Naive B cell (primary cell): ENCODE data around the gene INPP5B. TPM values are rescaled to one million over a fixed set of nuclear protein-coding genes. Genes with fewer than 3 reads are reported as not detected.

Source experiments
- ATAC-seq, 2 donors: fragments of 150-1000 bp; cut with Tn5 transposase; 2 replicates each; pipeline ENCODE4 v1.10.0; 2021; ENCODE audit warnings: low read depth in 2 of 2, mild to moderate bottlenecking in 2 of 2, moderate library complexity in 2 of 2
- DNase-seq: peaks from one replicate; pipeline ENCODE4 v3.0.0; 2022
- H3K27ac Mint-ChIP-seq, 6 donors: one replicate each; pipeline ENCODE4 v1.8.0; 2020 to 2022; ENCODE audit warnings: mild to moderate bottlenecking in 6 of 6, mixed read lengths in 6 of 6, moderate library complexity in 5 of 6, inconsistent platforms in 2 of 6
- H3K27me3 Mint-ChIP-seq, 3 donors: one replicate each; pipeline ENCODE4 v1.8.0; 2021 to 2022; ENCODE audit warnings: mixed read lengths in 3 of 3, mild to moderate bottlenecking in 1 of 3
- H3K36me3 Mint-ChIP-seq, 2 donors: one replicate each; pipeline ENCODE4 v1.8.0; 2020 to 2022; ENCODE audit warnings: mixed read lengths in 2 of 2, inconsistent platforms in 1 of 2, mild to moderate bottlenecking in 1 of 2
- H3K4me1 Mint-ChIP-seq, 3 donors: one replicate each; pipeline ENCODE4 v1.8.0; 2020 to 2022; ENCODE audit warnings: mixed read lengths in 3 of 3, inconsistent platforms in 1 of 3, mild to moderate bottlenecking in 1 of 3, moderate library complexity in 1 of 3
- H3K4me3 Mint-ChIP-seq, 8 donors: one replicate each; pipeline ENCODE4 v1.8.0; 2020 to 2022; ENCODE audit warnings: mild to moderate bottlenecking in 8 of 8, mixed read lengths in 8 of 8, moderate library complexity in 8 of 8, inconsistent platforms in 2 of 8
- H3K9me3 Mint-ChIP-seq, 7 donors: one replicate each; pipeline ENCODE4 v1.8.0; 2020 to 2022; ENCODE audit warnings: mixed read lengths in 7 of 7, mild to moderate bottlenecking in 5 of 7, inconsistent platforms in 2 of 7, moderate library complexity in 1 of 7
- polyA plus RNA-seq, 6 donors: library from polyadenylated mRNA; unstranded; fragments of 300-500 nt; fragmentation: Illumina TruSeq; gene quantifications; one replicate each; pipeline ENCODE4 v1.2.3, GENCODE V29; 2021; ENCODE audit warnings: low read depth in 6 of 6

Gene INPP5B
- polyA plus RNA-seq, 6 donors from 2014 or later, result 15.7 to 25.5 (median 22.3) TPM

- DNase-seq, result no peak
- H3K27ac Mint-ChIP-seq, result no peak overlapping the region
- H3K9me3 Mint-ChIP-seq, result no peaks in the 10 kb centered on the region
- no peak overlapping the region for H3K4me3 Mint-ChIP-seq
- ATAC-seq, result no peak
- peaks cover 32% of the 10 kb centered on the region in 3 donors for H3K4me1 Mint-ChIP-seq
- no peaks in the 10 kb centered on the region for H3K27me3 Mint-ChIP-seq
- H3K36me3 Mint-ChIP-seq, result no peaks in the 10 kb centered on the region
These were observed 96.4 kb downstream of the INPP5B start for GRCh38 chr1:37850352-37850955.

- H3K27ac Mint-ChIP-seq, result peak overlapping the region in 3 of 6 donors; percentile 15 to 69 (median 43)
- DNase-seq, result no peak
- ATAC-seq, result no peak
- H3K27me3 Mint-ChIP-seq, result no peaks in the 10 kb centered on the region
- no peaks in the 10 kb centered on the region for H3K36me3 Mint-ChIP-seq
- H3K9me3 Mint-ChIP-seq, result no peaks in the 10 kb centered on the region
- peak overlapping the region in 1 of 8 donors; percentile 30 for H3K4me3 Mint-ChIP-seq
- peaks cover 30 to 31% (median 31%) of the 10 kb centered on the region in 3 donors for H3K4me1 Mint-ChIP-seq
These were observed 97.4 kb downstream of the INPP5B start for GRCh38 chr1:37849480-37849879.

- peak; percentile 59 to 60 for ATAC-seq
- H3K4me3 Mint-ChIP-seq, result peak overlapping the region; percentile 68 to 90 (median 78)
- no peaks in the 10 kb centered on the region for H3K27me3 Mint-ChIP-seq
- peak; percentile 6 for DNase-seq
- H3K9me3 Mint-ChIP-seq, result peaks cover 0 to 2% (median 0%) of the 10 kb centered on the region in 7 donors
- no peaks in the 10 kb centered on the region for H3K36me3 Mint-ChIP-seq
- peaks cover 29 to 42% (median 33%) of the 10 kb centered on the region in 3 donors for H3K4me1 Mint-ChIP-seq
- H3K27ac Mint-ChIP-seq, result peak overlapping the region; percentile 74 to 95 (median 93)
These were observed 100.1 kb downstream of the INPP5B start for GRCh38 chr1:37846647-37847339.

GRCh38 chr1:37845786-37846185, 101.1 kb downstream of the INPP5B start:
- Mint-ChIP-seq H3K9me3 (peaks cover 0 to 2% (median 0%) of the 10 kb centered on the region in 7 donors), H3K27me3 (no peaks in the 10 kb centered on the region), H3K36me3 (no peaks in the 10 kb centered on the region), H3K4me1 (peaks cover 29 to 45% (median 39%) of the 10 kb centered on the region in 3 donors), H3K27ac (peak overlapping the region in 5 of 6 donors; percentile 74 to 95 (median 93)), H3K4me3 (peak overlapping the region in 3 of 8 donors; percentile 75 to 85 (median 78))
- DNase-seq (no peak), ATAC-seq (no peak)

GRCh38 chr1:37845049-37845646, 101.7 kb downstream of the INPP5B start:
- DNase-seq, result no peak
- Mint-ChIP-seq H3K9me3 (peaks cover 0 to 2% (median 0%) of the 10 kb centered on the region in 7 donors), H3K27me3 (no peaks in the 10 kb centered on the region), H3K4me3 (peak overlapping the region in 3 of 8 donors; percentile 22 to 45 (median 32)), H3K27ac (peak overlapping the region in 4 of 6 donors; percentile 7 to 93 (median 51)), H3K36me3 (no peaks in the 10 kb centered on the region), H3K4me1 (peaks cover 29 to 45% (median 39%) of the 10 kb centered on the region in 3 donors)
- ATAC-seq, result no peak

- DNase-seq, result no peak
- Mint-ChIP-seq H3K4me1 (peaks cover 29 to 45% (median 39%) of the 10 kb centered on the region in 3 donors), H3K9me3 (peaks cover 0 to 2% (median 0%) of the 10 kb centered on the region in 7 donors)
These were observed 102.3 kb downstream of the INPP5B start for GRCh38 chr1:37844536-37844935.

GRCh38 chr1:37841652-37842051, 105.2 kb downstream of the INPP5B start:
- ATAC-seq (no peak), DNase-seq (no peak)
- Mint-ChIP-seq H3K27me3 (no peaks in the 10 kb centered on the region), H3K4me1 (peaks cover 20 to 33% (median 30%) of the 10 kb centered on the region in 3 donors), H3K27ac (peak overlapping the region in 1 of 6 donors; percentile 65), H3K36me3 (no peaks in the 10 kb centered on the region), H3K9me3 (peaks cover 0 to 2% (median 0%) of the 10 kb centered on the region in 7 donors), H3K4me3 (no peak overlapping the region)

More at GRCh38 chr1:37844536-37844935, 102.3 kb downstream of the INPP5B start:
- no peaks in the 10 kb centered on the region for H3K36me3 Mint-ChIP-seq
- peak overlapping the region in 1 of 6 donors; percentile 33 for H3K27ac Mint-ChIP-seq
- H3K4me3 Mint-ChIP-seq, result no peak overlapping the region
- ATAC-seq, result no peak
- H3K27me3 Mint-ChIP-seq, result no peaks in the 10 kb centered on the region

GRCh38 chr1:37840711-37841110, 106.1 kb downstream of the INPP5B start:
- Mint-ChIP-seq H3K27ac (no peak overlapping the region), H3K27me3 (no peaks in the 10 kb centered on the region), H3K36me3 (peaks cover 0 to 6% of the 10 kb centered on the region in 2 donors), H3K4me1 (peaks cover 11 to 24% (median 22%) of the 10 kb centered on the region in 3 donors), H3K9me3 (peaks cover 0 to 2% (median 0%) of the 10 kb centered on the region in 7 donors), H3K4me3 (no peak overlapping the region)
- DNase-seq (no peak), ATAC-seq (no peak)

- peaks cover 6 to 16% (median 11%) of the 10 kb centered on the region in 3 donors for H3K4me1 Mint-ChIP-seq
- DNase-seq, result no peak
- no peak for ATAC-seq
- peaks cover 7 to 10% of the 10 kb centered on the region in 2 donors for H3K36me3 Mint-ChIP-seq
- H3K27me3 Mint-ChIP-seq, result no peaks in the 10 kb centered on the region
- no peak overlapping the region for H3K4me3 Mint-ChIP-seq
- peaks cover 0 to 2% (median 0%) of the 10 kb centered on the region in 7 donors for H3K9me3 Mint-ChIP-seq
- H3K27ac Mint-ChIP-seq, result peak overlapping the region in 1 of 6 donors; percentile 35
These were observed 107.2 kb downstream of the INPP5B start for GRCh38 chr1:37839676-37840075.

- Mint-ChIP-seq H3K9me3 (no peaks in the 10 kb centered on the region), H3K4me1 (peaks cover 2 to 5% (median 3%) of the 10 kb centered on the region in 3 donors), H3K27me3 (no peaks in the 10 kb centered on the region), H3K4me3 (no peak overlapping the region), H3K36me3 (peaks cover 21 to 23% of the 10 kb centered on the region in 2 donors), H3K27ac (peak overlapping the region in 1 of 6 donors; percentile 15)
- DNase-seq (no peak), ATAC-seq (no peak)
These were observed 110.1 kb downstream of the INPP5B start for GRCh38 chr1:37836788-37837187.

- Mint-ChIP-seq H3K4me1 (peaks cover 0 to 3% (median under 1%) of the 10 kb centered on the region in 3 donors), H3K27ac (no peak overlapping the region), H3K27me3 (no peaks in the 10 kb centered on the region), H3K36me3 (peaks cover 23 to 28% of the 10 kb centered on the region in 2 donors), H3K9me3 (no peaks in the 10 kb centered on the region), H3K4me3 (no peak overlapping the region)
- ATAC-seq (no peak), DNase-seq (no peak)
These were observed 115.0 kb downstream of the INPP5B start for GRCh38 chr1:37831809-37832208.

GRCh38 chr1:37831109-37831508, 115.7 kb downstream of the INPP5B start:
- ATAC-seq (no peak), DNase-seq (no peak)
- Mint-ChIP-seq H3K27ac (peak overlapping the region in 1 of 6 donors; percentile 15), H3K9me3 (no peaks in the 10 kb centered on the region), H3K4me3 (no peak overlapping the region), H3K27me3 (no peaks in the 10 kb centered on the region), H3K4me1 (peaks cover 0 to 4% (median 3%) of the 10 kb centered on the region in 3 donors), H3K36me3 (peaks cover 23 to 25% of the 10 kb centered on the region in 2 donors)

GRCh38 chr1:37828410-37829074, 118.3 kb downstream of the INPP5B start:
- DNase-seq (no peak), ATAC-seq (no peak)
- Mint-ChIP-seq H3K4me3 (no peak overlapping the region), H3K4me1 (peaks cover 9 to 13% (median 10%) of the 10 kb centered on the region in 3 donors), H3K36me3 (peaks cover 9 to 16% of the 10 kb centered on the region in 2 donors), H3K9me3 (no peaks in the 10 kb centered on the region), H3K27me3 (no peaks in the 10 kb centered on the region), H3K27ac (peak overlapping the region in 1 of 6 donors; percentile 61)
